IMR-90 (cell line): Measurements from ENCODE around the gene ARL4C. TPM values are rescaled to one million over a fixed set of nuclear protein-coding genes. Genes with fewer than 3 reads are reported as not detected.

ENCODE experiments used
- ATAC-seq: fragments of 200-7000 bp; cut with Tn5 transposase; 2 replicates; pipeline ENCODE4 v1.9.1; 2020; ENCODE audit warnings: low read depth, mild to moderate bottlenecking, moderate library complexity
- BruUV-seq: library from RNA; stranded (reverse); fragments of 400-500 nt; replicated peaks from 2 replicates; lab custom pipeline; 2021; lab: Mats Ljungman, UMichigan
- CTCF ChIA-PET: fragments of 300-600 bp; formaldehyde crosslinking; extraction: SDS; loops from one replicate; lab custom pipeline; 2021; ENCODE audit warnings: antibody characterized with exemption; lab: Yijun Ruan, JAX
- POLR2A ChIA-PET: fragments of 300-600 bp; sonication (Branson Sonifier 250); formaldehyde crosslinking; loops from one replicate; lab custom pipeline; 2022; ENCODE audit warnings: antibody characterized with exemption; ENCODE audit not compliant: unreplicated experiment; lab: Charles Lee
- DNase-seq: peaks from one replicate; pipeline ENCODE4 v3.0.0; 2013
- H2AFZ ChIP-seq: replicated peaks from 2 replicates; pipeline ENCODE3; 2013; ENCODE audit warnings: low read length, mild to moderate bottlenecking; ENCODE audit not compliant: poor library complexity
- H2AK5ac ChIP-seq: 2 replicates; pipeline ENCODE4 v1.6.1; 2013; ENCODE audit warnings: low read depth, low read length, inconsistent platforms
- H2AK9ac ChIP-seq: replicated peaks from 2 replicates; pipeline ENCODE3; 2013; ENCODE audit warnings: mild to moderate bottlenecking, low read depth, low read length, moderate library complexity; ENCODE audit not compliant: poor library complexity
- H2BK120ac ChIP-seq: 2 replicates; pipeline ENCODE4 v1.6.1; 2013; ENCODE audit warnings: low read depth, low read length, inconsistent platforms
- H2BK15ac ChIP-seq: 3 replicates; pipeline ENCODE4 v1.6.1; 2013; ENCODE audit warnings: low read depth, low read length, inconsistent platforms
- H2BK20ac ChIP-seq: 2 replicates; pipeline ENCODE4 v1.6.1; 2013; ENCODE audit warnings: low read depth, mild to moderate bottlenecking, inconsistent platforms, low read length, moderate library complexity
- H2BK5ac ChIP-seq: 2 replicates; pipeline ENCODE4 v1.6.1; 2013; ENCODE audit warnings: mild to moderate bottlenecking, low read depth, low read length, inconsistent platforms; ENCODE audit not compliant: poor library complexity, severe bottlenecking
- H3K14ac ChIP-seq: replicated peaks from 2 replicates; pipeline ENCODE4 v1.6.1; 2013; ENCODE audit warnings: low read depth, low read length, inconsistent platforms
- H3K18ac ChIP-seq: 2 replicates; pipeline ENCODE4 v1.6.1; 2013; ENCODE audit warnings: low read depth, low read length, control low read depth
- H3K23ac ChIP-seq: 2 replicates; pipeline ENCODE4 v1.6.1; 2013; ENCODE audit warnings: low read depth, low read length, inconsistent platforms
- H3K27ac ChIP-seq: 2 replicates; pipeline ENCODE4 v1.5.1; 2013; ENCODE audit warnings: mild to moderate bottlenecking, control low read depth, low read length; ENCODE audit not compliant: insufficient read depth
- H3K27me3 ChIP-seq: 2 replicates; pipeline ENCODE4 v1.6.1; 2013; ENCODE audit warnings: low read length; ENCODE audit not compliant: control insufficient read depth, insufficient read depth
- H3K36me3 ChIP-seq: 2 replicates; pipeline ENCODE4 v1.6.1; 2013; ENCODE audit warnings: low read length, mixed read lengths; ENCODE audit not compliant: control insufficient read depth, insufficient read depth
- H3K4ac ChIP-seq: 2 replicates; pipeline ENCODE4 v1.6.1; 2013; ENCODE audit warnings: low read depth, low read length, inconsistent platforms
- H3K4me1 ChIP-seq: 2 replicates; pipeline ENCODE4 v1.6.1; 2013; ENCODE audit warnings: low read length, mixed read lengths; ENCODE audit not compliant: control insufficient read depth, insufficient read depth
- H3K4me2 ChIP-seq: 2 replicates; pipeline ENCODE4 v1.6.1; 2013; ENCODE audit warnings: low read depth, mild to moderate bottlenecking, control low read depth, low read length, moderate library complexity
- H3K4me3 ChIP-seq: 2 replicates; pipeline ENCODE4 v1.5.1; 2013; ENCODE audit warnings: low read depth, mild to moderate bottlenecking, control low read depth, low read length, moderate library complexity; ENCODE audit not compliant: insufficient read depth
- H3K56ac ChIP-seq: 2 replicates; pipeline ENCODE4 v1.6.1; 2013; ENCODE audit warnings: low read length, inconsistent platforms; ENCODE audit not compliant: insufficient read depth; ENCODE audit errors: extremely low read depth
- H3K79me1 ChIP-seq, 2 experiments: 2 replicates each; pipeline ENCODE4 v1.6.1; 2013; ENCODE audit warnings: low read length in 2 of 2, inconsistent platforms in 1 of 2, low read depth in 1 of 2
- H3K9ac ChIP-seq: 2 replicates; pipeline ENCODE4 v1.6.1; 2013; ENCODE audit warnings: low read depth, low read length, control low read depth
- H3K9me1 ChIP-seq: 2 replicates; pipeline ENCODE4 v1.6.1; 2013; ENCODE audit warnings: low read length, inconsistent platforms; ENCODE audit not compliant: insufficient read depth
- H3K9me3 ChIP-seq: 2 replicates; pipeline ENCODE4 v1.6.1; 2013; ENCODE audit warnings: low read length; ENCODE audit not compliant: control insufficient read depth, insufficient read depth
- H4K20me1 ChIP-seq: 2 replicates; pipeline ENCODE4 v1.6.1; 2013; ENCODE audit warnings: low read length, inconsistent platforms; ENCODE audit not compliant: insufficient read depth
- H4K5ac ChIP-seq: 2 replicates; pipeline ENCODE4 v1.6.1; 2013; ENCODE audit warnings: mild to moderate bottlenecking, low read depth, low read length, control low read depth
- H4K8ac ChIP-seq, 2 experiments: 2 replicates each; pipeline ENCODE4 v1.6.1; 2013; ENCODE audit warnings: low read depth in 2 of 2, low read length in 2 of 2, control low read depth in 1 of 2, inconsistent platforms in 1 of 2
- H4K91ac ChIP-seq: 2 replicates; pipeline ENCODE4 v1.6.1; 2013; ENCODE audit warnings: low read depth, low read length, inconsistent platforms; ENCODE audit not compliant: insufficient read depth
- CEBPB ChIP-seq: IDR thresholded peaks from 2 replicates; pipeline ENCODE4 v1.6.1; 2012; ENCODE audit warnings: low read depth, low read length, improper control_type of control experiment
- CTCF ChIP-seq: conservative IDR thresholded peaks from 2 replicates; pipeline ENCODE4 v1.5.1; 2012; ENCODE audit warnings: mild to moderate bottlenecking, low read depth, low read length, improper control_type of control experiment
- ELK1 ChIP-seq: fragments of 150-350 bp; IDR thresholded peaks from 2 replicates; pipeline ENCODE4 v1.6.1; 2016; ENCODE audit warnings: low read depth, mild to moderate bottlenecking, low read length, moderate library complexity, borderline replicate concordance
- FOS ChIP-seq: fragments of 150-350 bp; IDR thresholded peaks from 2 replicates; pipeline ENCODE4 v1.6.1; 2016; ENCODE audit warnings: low read depth, low read length
- MAFK ChIP-seq: IDR thresholded peaks from 2 replicates; pipeline ENCODE4 v1.6.1; 2012; ENCODE audit warnings: low read depth, low read length, improper control_type of control experiment
- MXI1 ChIP-seq: IDR thresholded peaks from 2 replicates; pipeline ENCODE4 v1.6.1; 2012; ENCODE audit warnings: low read depth, mild to moderate bottlenecking, low read length, moderate library complexity, borderline replicate concordance
- NFE2L2 ChIP-seq: fragments of 150-350 bp; IDR thresholded peaks from 2 replicates; pipeline ENCODE4 v1.6.1; 2016; ENCODE audit warnings: low read depth, mild to moderate bottlenecking, low read length
- POLR2A ChIP-seq: IDR thresholded peaks from 2 replicates; pipeline ENCODE4 v1.6.1; 2012; ENCODE audit warnings: mild to moderate bottlenecking, low read depth, low read length
- RAD21 ChIP-seq: IDR thresholded peaks from 2 replicates; pipeline ENCODE4 v1.6.1; 2012; ENCODE audit warnings: low read length, improper control_type of control experiment
- RFX5 ChIP-seq: IDR thresholded peaks from 2 replicates; pipeline ENCODE4 v1.8.0; 2012; ENCODE audit warnings: low read depth, mild to moderate bottlenecking, low read length, moderate library complexity
- SMC3 ChIP-seq: fragments of 150-350 bp; IDR thresholded peaks from 2 replicates; pipeline ENCODE4 v1.6.1; 2016; ENCODE audit warnings: low read depth, mild to moderate bottlenecking, antibody characterized with exemption, low read length, moderate library complexity
- WGBS, 2 experiments: methylation state at CpG; one replicate each; pipeline versions ENCODE4 v1.1.5 to v1.1.7; 2013; ENCODE audit warnings: missing lambda C conversion rate in 2 of 2; ENCODE audit not compliant: insufficient read length in 1 of 2; ENCODE audit errors: extremely low coverage in 2 of 2; 5-methylcytosine and 5-hydroxymethylcytosine counted together
- dilution Hi-C: fragments of 300-500 bp; cut with HindIII; formaldehyde crosslinking; loops from one replicate; pipeline ENCODE4 v1.14.3; 2018; ENCODE audit warnings: low sequenced_read_pairs; ENCODE audit not compliant: unreplicated experiment
- in situ Hi-C: fragments of 300-500 bp; cut with MboI; formaldehyde crosslinking; loops from 3 replicates; pipeline ENCODE4 v1.14.3; 2019; ENCODE audit warnings: low sequenced_read_pairs, inconsistent platforms, mixed read lengths
- intact Hi-C: fragments of 100-400 bp; cut with micrococcal nuclease; formaldehyde crosslinking; loops from 2 replicates; pipeline ENCODE4 v1.10.0; 2022
- polyA plus RNA-seq, 3 experiments: library from polyadenylated mRNA; depleted of rRNA; stranded (reverse); fragments of >200 nt; gene quantifications; 2 replicates each; pipeline ENCODE4 v1.2.3, GENCODE V29; 2012; ENCODE audit warnings: low replicate concordance in 1 of 3
- total RNA-seq: library from RNA; depleted of rRNA; stranded (reverse); fragments of >200 nt; gene quantifications from 2 replicates; pipeline ENCODE4 v1.2.3, GENCODE V29; 2012
- TF ChIP-seq, protein P1 (sequence below): fragments of 150-350 bp; IDR thresholded peaks from 2 replicates; pipeline ENCODE4 v1.6.1; 2017; ENCODE audit warnings: mild to moderate bottlenecking, antibody characterized with exemption, low read length, low read depth

Gene ARL4C
- total and polyA plus RNA-seq, 2 of the 4 experiments (the other 2 are of a cell fraction) = 7.7 to 8.2 TPM

- TF ChIP-seq NFE2L2 (peak; percentile 90), RAD21 (no peak), POLR2A (no peak)
These were observed 44.8 kb downstream of the ARL4C start (continued) for GRCh38 chr2:234451852-234452625.

DNA sequence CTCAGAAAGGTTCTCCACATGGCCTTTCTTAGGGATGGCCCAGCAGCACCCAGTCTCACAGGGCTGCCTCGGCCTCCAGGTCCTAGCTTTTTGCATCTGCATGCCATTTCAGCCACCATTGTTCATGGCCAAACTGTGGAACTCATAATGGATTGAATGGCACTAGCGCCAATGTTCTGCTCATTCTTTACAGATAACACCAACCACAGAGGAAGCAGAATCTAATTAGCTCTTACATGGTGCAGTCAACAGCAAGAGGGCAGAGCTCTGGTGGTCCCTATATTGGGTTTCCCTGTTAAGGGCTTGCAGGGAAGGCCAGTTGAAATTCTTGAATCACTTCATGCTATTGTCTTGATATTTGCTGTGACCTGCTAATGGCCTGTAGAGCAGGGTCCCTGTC, 45.6 kb downstream of the ARL4C start:
- H3K27ac ChIP-seq = peak overlapping the region; percentile 74
- no TSS peak for BruUV-seq
- 83% methylated on average over 1 of the region's 2 CpGs; no CpG with 5 or more reads in 1 of the 2 experiments for WGBS, 2 experiments
- H3K23ac ChIP-seq = peak overlapping the region; percentile 77
- H3K18ac ChIP-seq = peak overlapping the region; percentile 88
- peak overlapping the region; percentile 63 to 81 for H4K8ac ChIP-seq
- ChIA-PET CTCF (interaction anchor here (0.6 kb wide), 1 partner anchor 108 kb away, joined by 3 read pairs; no protein-coding TSS in a partner anchor), POLR2A (no interaction called here)
- H3K4ac ChIP-seq = peak overlapping the region; percentile 93
- peaks cover 19% of the 10 kb centered on the region for H3K4me1 ChIP-seq
- H3K14ac ChIP-seq = peak overlapping the region; percentile 83
- no peak overlapping the region for H3K4me3 ChIP-seq
- DNase-seq (no peak), ATAC-seq (no peak)
- in situ Hi-C loops (no loop called here), dilution Hi-C loops (no loop called here), intact Hi-C loops (no loop called here)
- peaks cover 16% of the 10 kb centered on the region; the same call in 1 of the 2 replicates for H3K9me1 ChIP-seq
- no peaks in the 10 kb centered on the region for H3K36me3 ChIP-seq
- peak overlapping the region; percentile 75; the same call in 1 of the 2 replicates for H4K5ac ChIP-seq
- H3K4me2 ChIP-seq = peak overlapping the region; percentile 48; the same call in 1 of the 2 replicates
- H3K9ac ChIP-seq = no peak overlapping the region
- peaks cover 0 to 5% of the 10 kb centered on the region in 2 experiments; a peak in 2 of 4 replicates for H3K79me1 ChIP-seq
- H2AFZ ChIP-seq = peak overlapping the region; percentile 17
- no peaks in the 10 kb centered on the region for H4K20me1 ChIP-seq
- H3K27me3 ChIP-seq = no peaks in the 10 kb centered on the region
- peak overlapping the region; percentile 98 for H2BK120ac ChIP-seq
- peak overlapping the region; percentile 85 for H2BK5ac ChIP-seq
- H2BK20ac ChIP-seq = peak overlapping the region; percentile 98
- no peak for TF ChIP-seq SMC3
- TF ChIP-seq CTCF = no peak
- no peak for TF ChIP-seq POLR2A
- TF ChIP-seq MXI1 = no peak
- TF ChIP-seq CEBPB = no peak
- TF ChIP-seq MAFK = no peak
- TF ChIP-seq ELK1 = no peak
- TF ChIP-seq FOS = no peak
- TF ChIP-seq, protein P1, sequence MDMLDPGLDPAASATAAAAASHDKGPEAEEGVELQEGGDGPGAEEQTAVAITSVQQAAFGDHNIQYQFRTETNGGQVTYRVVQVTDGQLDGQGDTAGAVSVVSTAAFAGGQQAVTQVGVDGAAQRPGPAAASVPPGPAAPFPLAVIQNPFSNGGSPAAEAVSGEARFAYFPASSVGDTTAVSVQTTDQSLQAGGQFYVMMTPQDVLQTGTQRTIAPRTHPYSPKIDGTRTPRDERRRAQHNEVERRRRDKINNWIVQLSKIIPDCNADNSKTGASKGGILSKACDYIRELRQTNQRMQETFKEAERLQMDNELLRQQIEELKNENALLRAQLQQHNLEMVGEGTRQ = no peak
- TF ChIP-seq RFX5 = no peak
- peak overlapping the region; percentile 20 for H2AK9ac ChIP-seq
- peak overlapping the region; percentile 60; the same call in 1 of the 2 replicates for H3K56ac ChIP-seq
- H2BK15ac ChIP-seq = peak overlapping the region; percentile 89; the same call in 2 of the 3 replicates
- H2AK5ac ChIP-seq = peak overlapping the region; percentile 94
- H4K91ac ChIP-seq = peak overlapping the region; percentile 97
- H3K9me3 ChIP-seq = no peaks in the 10 kb centered on the region
